ENCODE results near the gene CLEC18A. TPM values are rescaled to one million over a fixed set of nuclear protein-coding genes. Genes with fewer than 3 reads are reported as not detected.
"Not testable (repeated sequence)": the region's sequence is repeated elsewhere in the genome, so short reads cannot be mapped to it uniquely, and the experiment has no call there.

CLEC18A gene
- total and polyA plus RNA-seq, 2 of the 4 experiments (the other 2 are of a cell fraction), result under 0.01 TPM; not detected in 1

- H3K4ac ChIP-seq (ENCODE audit: low read depth, low read length); H4K8ac ChIP-seq (ENCODE audit: low read depth in 2 of 2, low read length in 2 of 2); H4K91ac ChIP-seq (ENCODE audit: insufficient read depth, low read depth, low read length); H3K79me1 ChIP-seq (ENCODE audit: low read depth in 1 of 2, low read length in 2 of 2); H3K36me3 ChIP-seq (ENCODE audit: control insufficient read depth, insufficient read depth, low read length); H2BK15ac ChIP-seq (ENCODE audit: low read depth, low read length); POLR2A ChIA-PET (ENCODE audit: unreplicated experiment); H2BK5ac ChIP-seq (ENCODE audit: low read depth, low read length, poor library complexity, severe bottlenecking); H3K4me3 ChIP-seq (ENCODE audit: insufficient read depth, low read depth, low read length); H3K9ac ChIP-seq (ENCODE audit: low read depth, low read length); H3K27ac ChIP-seq (ENCODE audit: insufficient read depth, low read length); H3K4me1 ChIP-seq (ENCODE audit: control insufficient read depth, insufficient read depth, low read length); H3K4me2 ChIP-seq (ENCODE audit: low read depth, low read length); ATAC-seq (ENCODE audit: low read depth); H2AK5ac ChIP-seq (ENCODE audit: low read depth, low read length); in situ Hi-C loops (cut with MboI; ENCODE audit: low sequenced_read_pairs); CTCF ChIA-PET; H2BK20ac ChIP-seq (ENCODE audit: low read depth, low read length); BruUV-seq (replicated peaks); H3K14ac ChIP-seq (replicated peaks; ENCODE audit: low read depth, low read length); intact Hi-C loops (cut with micrococcal nuclease); H3K23ac ChIP-seq (ENCODE audit: low read depth, low read length); H2AK9ac ChIP-seq (replicated peaks; ENCODE audit: low read depth, low read length, poor library complexity); H3K9me3 ChIP-seq (ENCODE audit: control insufficient read depth, insufficient read depth, low read length); DNase-seq; H3K18ac ChIP-seq (ENCODE audit: low read depth, low read length); H4K20me1 ChIP-seq (ENCODE audit: insufficient read depth, low read length); dilution Hi-C loops (cut with HindIII; ENCODE audit: low sequenced_read_pairs, unreplicated experiment); H3K27me3 ChIP-seq (ENCODE audit: control insufficient read depth, insufficient read depth, low read length); H3K9me1 ChIP-seq (ENCODE audit: insufficient read depth, low read length); H4K5ac ChIP-seq (ENCODE audit: low read depth, low read length); H2BK120ac ChIP-seq (ENCODE audit: low read depth, low read length); H3K56ac ChIP-seq (ENCODE audit: extremely low read depth, insufficient read depth, low read length); H2AFZ ChIP-seq (replicated peaks; ENCODE audit: low read length, poor library complexity): not testable (repeated sequence)
- no CpG with 5 or more reads among the region's 24 CpGs for WGBS, 2 experiments (ENCODE audit: extremely low coverage in 2 of 2, insufficient read length in 1 of 2)
Measured at GRCh38 chr16:69952572-69953355, 1.6 kb downstream of the CLEC18A start.

GRCh38 chr16:69954241-69954640, 3.1 kb downstream of the CLEC18A start:
- H3K4me3 ChIP-seq (ENCODE audit: insufficient read depth, low read depth, low read length); H3K36me3 ChIP-seq (ENCODE audit: control insufficient read depth, insufficient read depth, low read length); H4K20me1 ChIP-seq (ENCODE audit: insufficient read depth, low read length); POLR2A ChIA-PET (ENCODE audit: unreplicated experiment); H2BK15ac ChIP-seq (ENCODE audit: low read depth, low read length); H3K27ac ChIP-seq (ENCODE audit: insufficient read depth, low read length); H2AK5ac ChIP-seq (ENCODE audit: low read depth, low read length); intact Hi-C loops (cut with micrococcal nuclease); H2AFZ ChIP-seq (replicated peaks; ENCODE audit: low read length, poor library complexity); H3K79me1 ChIP-seq (ENCODE audit: low read depth in 1 of 2, low read length in 2 of 2); dilution Hi-C loops (cut with HindIII; ENCODE audit: low sequenced_read_pairs, unreplicated experiment); H2AK9ac ChIP-seq (replicated peaks; ENCODE audit: low read depth, low read length, poor library complexity); H3K9me3 ChIP-seq (ENCODE audit: control insufficient read depth, insufficient read depth, low read length); BruUV-seq (replicated peaks); in situ Hi-C loops (cut with MboI; ENCODE audit: low sequenced_read_pairs); ATAC-seq (ENCODE audit: low read depth); H3K27me3 ChIP-seq (ENCODE audit: control insufficient read depth, insufficient read depth, low read length); H3K4me2 ChIP-seq (ENCODE audit: low read depth, low read length); H2BK5ac ChIP-seq (ENCODE audit: low read depth, low read length, poor library complexity, severe bottlenecking); H3K18ac ChIP-seq (ENCODE audit: low read depth, low read length); H2BK120ac ChIP-seq (ENCODE audit: low read depth, low read length); H4K8ac ChIP-seq (ENCODE audit: low read depth in 2 of 2, low read length in 2 of 2); H2BK20ac ChIP-seq (ENCODE audit: low read depth, low read length); DNase-seq; H4K5ac ChIP-seq (ENCODE audit: low read depth, low read length); H3K9ac ChIP-seq (ENCODE audit: low read depth, low read length); H3K4me1 ChIP-seq (ENCODE audit: control insufficient read depth, insufficient read depth, low read length); H3K56ac ChIP-seq (ENCODE audit: extremely low read depth, insufficient read depth, low read length); CTCF ChIA-PET; H3K23ac ChIP-seq (ENCODE audit: low read depth, low read length); H4K91ac ChIP-seq (ENCODE audit: insufficient read depth, low read depth, low read length); H3K4ac ChIP-seq (ENCODE audit: low read depth, low read length); H3K14ac ChIP-seq (replicated peaks; ENCODE audit: low read depth, low read length); H3K9me1 ChIP-seq (ENCODE audit: insufficient read depth, low read length): not testable (repeated sequence)
- WGBS, 2 experiments (ENCODE audit: extremely low coverage in 2 of 2, insufficient read length in 1 of 2), result 100% methylated on average over 3 of the region's 13 CpGs; no CpG with 5 or more reads in 1 of the 2 experiments
